Measurements from ENCODE around the gene HPCAL1.
"Not testable (repeated sequence)": the region's sequence is repeated elsewhere in the genome, so short reads cannot be mapped to it uniquely, and the experiment has no call there.

Gene HPCAL1

DNA sequence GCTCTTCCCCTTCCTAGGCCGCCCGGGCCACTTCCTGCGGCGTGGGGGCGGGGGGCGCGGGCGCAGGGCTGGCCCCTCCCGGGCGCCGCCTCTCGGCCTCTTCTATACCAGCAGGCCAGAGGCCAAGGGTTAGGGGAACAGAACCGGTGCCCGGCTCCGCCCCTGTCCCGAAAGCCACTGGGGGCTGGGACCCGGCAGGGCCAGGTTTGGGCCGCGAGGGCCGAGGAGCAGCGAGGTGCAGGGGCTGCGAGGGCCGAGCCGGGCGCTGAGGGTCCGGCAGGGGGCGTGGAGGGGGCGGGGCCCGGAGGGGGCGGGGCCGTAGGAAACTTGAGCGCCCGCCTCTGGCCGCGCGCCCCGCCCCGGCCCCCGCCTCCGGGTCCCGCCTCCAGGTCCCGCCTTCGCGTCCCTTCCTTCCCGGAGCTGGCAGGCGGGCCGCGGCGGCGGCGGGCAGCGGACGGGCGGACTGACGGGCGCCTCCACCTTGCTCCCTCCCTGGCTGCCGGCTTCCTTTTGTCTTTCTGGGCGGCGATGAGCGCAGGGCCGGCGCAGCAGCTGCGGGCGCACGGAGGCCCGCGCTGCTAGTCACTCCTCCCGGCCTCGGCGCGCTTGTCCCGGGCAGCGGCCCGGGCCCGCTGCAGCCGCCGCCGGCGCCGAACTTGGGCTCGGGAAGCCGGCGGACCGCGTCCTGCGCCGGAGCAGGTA, at the start of gene HPCAL1:
TSS of gene HPCAL1 (plus strand) at position 426 of the 702 bp plus-strand sequence. CDS start 116,854 bp downstream, outside the sequence.
- peak; percentile 73 for DNase-seq

DNA sequence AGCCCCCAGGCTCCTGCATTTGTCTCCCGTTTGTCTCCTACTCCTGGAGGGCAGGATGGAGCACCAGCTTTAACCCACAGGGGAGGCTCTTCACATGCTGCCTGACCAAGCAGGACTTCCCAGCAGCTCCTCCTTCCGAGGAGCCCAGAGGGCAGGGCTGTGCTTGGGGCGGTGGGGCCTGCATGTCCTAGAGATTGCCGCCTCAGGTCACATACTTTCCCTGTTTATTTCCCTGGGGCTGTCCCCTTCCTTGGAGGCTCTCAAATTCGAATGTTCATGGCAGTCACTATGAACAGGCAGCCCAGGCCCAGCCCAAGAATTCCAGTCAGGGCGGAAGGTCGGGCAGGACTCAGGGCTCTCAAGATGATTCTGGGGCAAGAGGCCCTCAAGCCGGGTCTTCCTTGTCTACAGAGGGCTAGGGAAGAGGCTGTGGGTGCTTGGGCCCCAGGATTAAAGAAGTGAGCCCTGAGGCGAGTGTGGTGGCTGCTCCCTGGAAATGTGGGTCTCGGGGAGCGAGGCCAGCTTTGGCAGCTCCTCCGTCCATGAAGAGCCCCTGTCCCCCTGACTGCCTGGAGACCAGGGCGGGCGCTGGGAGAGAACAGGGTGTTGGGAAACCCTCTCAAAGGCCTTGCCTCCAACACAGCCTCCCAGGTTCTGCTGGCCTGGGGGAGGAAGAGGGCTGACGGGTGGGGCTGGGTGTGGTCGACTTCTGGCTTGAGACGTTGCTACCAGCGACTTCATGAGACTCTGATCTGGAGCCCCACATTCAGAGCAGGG, 48.9 kb upstream of the HPCAL1 start:
- no peak for DNase-seq

DNA sequence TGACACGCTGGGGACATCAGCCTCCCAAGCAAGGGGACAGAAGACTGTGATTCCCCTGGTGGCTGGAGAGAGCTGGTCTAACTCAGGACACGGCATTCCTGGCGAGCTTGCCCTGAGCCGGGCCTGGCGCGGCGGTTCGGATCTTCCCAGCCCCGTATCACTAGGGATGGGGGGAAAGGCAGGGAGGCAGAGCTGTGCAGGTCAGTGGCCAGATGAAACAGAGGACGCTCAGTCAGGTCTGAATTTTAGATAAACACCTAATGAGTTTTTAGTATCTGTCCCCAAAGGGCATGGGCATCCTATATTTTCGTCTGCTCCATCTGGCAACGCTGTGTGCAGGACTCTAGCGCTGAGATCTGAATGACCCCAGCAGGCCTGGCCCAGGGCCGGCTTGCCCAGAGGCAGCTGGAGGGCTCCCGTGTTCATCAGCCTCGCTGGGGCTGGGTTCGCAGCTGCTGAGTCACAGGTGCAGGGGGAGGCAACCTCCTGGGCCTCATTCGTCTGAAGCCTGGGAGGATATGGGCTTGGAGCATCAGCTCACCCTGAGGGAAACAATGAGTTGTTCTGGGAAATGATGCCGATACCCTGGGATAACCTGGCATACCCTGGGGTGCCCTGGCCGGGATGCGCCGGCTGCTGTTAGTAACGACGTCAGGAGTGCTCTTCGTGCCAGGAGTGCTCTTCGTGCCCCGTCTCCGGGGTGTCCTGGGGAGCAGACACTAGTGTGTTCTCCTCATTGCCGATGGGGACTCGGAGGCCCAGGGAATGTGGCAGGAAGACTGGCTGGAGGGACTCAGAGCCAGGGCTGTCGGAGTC, 48.1 kb upstream of the HPCAL1 start:
- no peak for DNase-seq

DNA sequence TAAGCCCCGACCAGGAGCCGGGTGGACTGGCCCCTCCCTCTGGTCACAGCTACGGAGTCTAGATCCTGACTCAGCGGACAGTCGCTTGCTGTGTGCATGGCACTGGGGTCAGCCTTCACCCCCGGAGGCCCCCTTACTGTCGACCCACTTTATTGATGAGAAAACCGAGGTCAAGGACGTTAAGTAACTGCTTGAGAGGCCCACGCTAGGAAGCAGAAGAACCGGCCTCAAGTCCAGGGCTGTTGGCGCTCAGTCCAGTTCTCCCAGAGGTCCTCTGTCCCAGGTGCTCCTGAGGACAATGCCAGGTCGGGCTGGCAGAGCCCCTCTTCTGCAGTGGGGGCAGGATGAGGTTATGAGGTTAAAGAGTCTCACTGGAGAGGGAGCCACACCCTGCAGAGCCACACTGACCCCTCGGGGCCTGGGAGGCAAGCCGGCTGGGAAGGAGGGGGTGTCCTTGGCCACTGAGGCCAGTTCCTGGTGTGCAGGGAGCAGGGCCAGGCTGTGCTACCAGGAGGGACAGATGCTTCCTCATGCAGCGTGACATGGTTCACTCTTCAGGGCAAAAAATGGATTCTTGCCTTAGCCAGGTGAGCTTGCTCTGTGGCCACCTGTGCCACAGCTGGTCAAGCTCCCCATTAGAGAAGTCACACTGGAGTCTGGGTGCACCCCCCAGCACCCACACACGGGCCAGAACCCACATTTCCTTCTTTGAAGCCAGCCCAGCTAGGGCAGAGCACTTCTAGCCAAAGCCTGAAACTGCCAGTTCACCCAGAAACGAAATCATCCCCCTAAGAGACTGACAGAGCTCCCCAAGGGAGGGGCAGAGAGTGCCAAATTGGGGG, 47.3 kb upstream of the HPCAL1 start:
- DNase-seq, result no peak

DNA sequence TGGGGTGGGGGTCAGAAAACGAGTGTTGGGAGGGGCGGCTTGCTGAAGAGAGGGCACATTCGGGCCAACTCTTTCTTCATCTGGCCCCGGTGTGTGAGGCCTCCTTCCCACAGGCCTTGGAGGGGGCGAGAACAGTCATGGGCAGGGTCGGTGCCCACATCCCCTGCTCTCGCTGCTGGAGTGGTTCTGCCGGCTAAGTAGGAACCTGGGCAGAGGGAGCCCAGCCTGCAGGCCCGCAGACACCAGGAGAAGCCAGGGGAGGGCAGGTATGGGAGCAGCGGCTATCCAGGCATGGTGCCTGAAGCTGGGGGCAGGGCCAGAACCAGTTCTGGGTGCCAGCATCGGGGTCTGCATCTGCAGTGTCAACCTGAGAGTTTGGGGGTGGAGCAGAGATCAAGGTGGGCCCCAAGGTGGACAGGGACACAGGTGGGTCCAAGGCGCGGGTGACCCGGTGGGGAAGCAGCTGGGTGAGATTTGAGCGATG, 46.6 kb upstream of the HPCAL1 start:
- DNase-seq, result no peak

DNA sequence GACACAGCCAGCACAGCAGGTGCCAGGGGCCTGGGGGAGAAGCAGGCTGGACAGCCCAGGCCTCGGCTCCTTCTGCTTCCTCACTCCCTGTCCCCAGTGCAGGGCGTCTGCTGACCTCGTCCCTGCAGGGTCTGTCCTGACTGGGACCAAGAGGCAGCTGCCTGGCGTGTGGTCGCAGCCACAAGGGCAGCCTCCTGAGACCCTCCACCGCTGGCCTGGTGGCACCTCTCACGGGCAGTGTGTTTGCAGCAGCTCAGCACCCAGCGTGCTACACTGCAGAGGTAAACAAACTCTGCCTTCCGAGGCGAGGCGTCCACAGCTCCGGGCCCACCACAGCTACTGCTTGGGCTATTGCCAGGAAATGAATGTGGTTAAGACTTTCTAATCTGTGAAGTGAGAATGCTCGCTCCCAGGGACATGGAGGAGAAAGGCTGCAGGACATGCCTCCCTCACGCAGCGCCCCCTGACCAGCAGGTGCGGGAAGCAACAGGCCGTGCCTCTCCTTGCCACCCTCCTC, 46.1 kb upstream of the HPCAL1 start:
- no peak for DNase-seq

DNA sequence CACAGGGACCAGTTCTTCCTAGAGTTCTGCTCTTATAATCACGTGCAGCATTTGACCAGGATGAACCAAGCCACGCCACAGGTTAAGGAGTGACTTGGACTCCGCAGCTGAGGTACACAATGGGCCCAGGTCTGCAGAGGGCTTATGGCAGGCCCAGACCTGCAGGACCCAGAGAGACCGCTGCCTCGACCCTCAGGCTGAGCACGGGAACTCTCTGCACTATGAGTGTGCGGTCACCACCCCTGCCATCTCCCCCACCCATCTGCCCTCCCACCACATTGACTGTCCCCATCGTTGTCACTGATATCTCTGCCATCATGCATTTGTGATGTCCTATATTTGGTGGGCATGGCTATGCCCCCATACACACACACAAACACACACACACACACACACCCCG, 45.7 kb upstream of the HPCAL1 start:
- DNase-seq, result no peak

DNA sequence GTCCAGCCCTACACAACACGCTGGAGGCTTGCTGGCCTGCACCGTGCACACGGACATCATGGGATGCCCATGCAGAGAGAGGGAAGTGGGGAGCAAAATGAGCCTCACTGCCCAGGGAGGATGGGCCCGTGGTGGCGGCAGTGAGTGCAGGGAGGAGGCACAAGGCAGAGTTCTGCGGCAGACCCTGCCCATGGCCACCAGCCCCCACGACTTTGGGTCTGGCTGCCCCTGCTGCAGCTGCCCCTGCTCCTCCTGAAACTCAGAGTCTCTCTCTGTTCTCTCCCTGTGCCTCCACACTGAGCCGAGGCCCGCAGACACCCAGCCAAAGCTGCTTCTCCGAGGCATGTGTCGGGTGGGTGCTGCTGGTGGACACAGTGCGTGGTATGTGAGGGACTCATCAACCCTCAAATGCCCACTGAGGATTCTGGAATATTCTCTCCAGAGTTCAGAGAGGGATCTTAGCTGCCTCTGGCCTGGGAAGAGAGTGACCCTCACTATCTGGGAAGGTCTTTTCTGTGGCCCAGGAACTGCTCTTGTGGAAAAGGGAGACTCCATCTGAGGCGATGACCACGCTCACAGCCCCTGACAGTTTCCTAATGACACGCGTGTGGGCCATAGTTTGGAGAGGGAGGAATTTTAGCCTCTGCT, 45.1 kb upstream of the HPCAL1 start:
- DNase-seq, result no peak

DNA sequence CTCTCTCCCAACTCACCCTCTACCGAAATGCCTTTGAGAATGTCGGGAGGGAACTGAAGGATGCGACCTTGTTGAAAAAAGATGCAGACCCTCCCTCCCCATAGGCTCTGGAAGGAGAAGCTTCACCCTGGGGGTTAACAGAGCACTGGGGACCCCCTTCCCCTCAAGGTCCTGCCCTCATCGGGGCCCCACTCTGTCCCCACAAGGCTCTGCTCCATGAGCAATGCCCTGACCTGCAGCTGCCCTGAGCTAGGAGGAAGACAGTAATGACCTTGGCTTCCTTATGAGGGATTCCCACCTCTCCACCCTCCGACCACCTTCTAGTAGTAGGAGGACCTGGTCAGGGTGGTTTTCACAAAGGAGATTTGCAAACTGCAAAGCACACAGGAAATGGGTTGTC, 44.4 kb upstream of the HPCAL1 start:
- DNase-seq, result no peak

DNA sequence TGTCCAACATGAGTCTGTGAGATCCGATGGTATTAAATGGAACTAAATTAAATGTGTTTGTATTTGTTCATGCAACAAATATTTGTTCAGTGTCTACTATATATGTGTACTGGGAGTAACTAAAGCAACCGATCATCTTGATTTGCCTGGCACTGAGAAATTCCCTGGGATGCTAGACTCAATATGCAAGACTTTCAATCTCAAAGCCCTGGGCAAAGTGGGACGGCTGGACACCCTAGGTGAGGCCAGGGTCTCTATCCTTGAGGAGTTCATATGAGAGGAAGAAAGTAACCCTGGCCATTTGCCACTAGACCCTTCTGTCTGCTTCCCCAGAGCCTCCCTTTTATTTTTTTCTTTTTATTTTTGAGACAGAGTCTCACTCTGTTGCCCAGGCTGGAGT, 44.0 kb upstream of the HPCAL1 start:
- DNase-seq, result no peak

DNA sequence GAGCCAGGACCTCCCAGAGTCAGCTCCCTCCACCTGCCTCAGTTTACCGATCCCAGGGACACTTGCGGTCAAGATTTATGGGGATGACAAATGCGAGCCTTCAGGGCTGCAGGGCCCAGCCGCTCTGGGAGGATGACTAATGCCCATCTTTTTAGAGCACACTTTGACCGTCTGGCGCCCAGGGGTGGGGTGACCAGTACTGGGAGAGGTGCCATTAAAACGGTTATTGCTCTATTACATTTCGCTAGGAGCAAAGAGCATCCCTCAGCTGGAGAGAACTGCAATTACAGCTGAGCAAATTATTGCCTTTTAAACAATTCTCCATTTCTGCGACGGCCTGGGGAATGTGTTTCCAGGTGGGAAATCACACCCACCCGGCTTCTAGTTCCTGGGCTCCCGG, 42.6 kb upstream of the HPCAL1 start:
- DNase-seq, result no peak

DNA sequence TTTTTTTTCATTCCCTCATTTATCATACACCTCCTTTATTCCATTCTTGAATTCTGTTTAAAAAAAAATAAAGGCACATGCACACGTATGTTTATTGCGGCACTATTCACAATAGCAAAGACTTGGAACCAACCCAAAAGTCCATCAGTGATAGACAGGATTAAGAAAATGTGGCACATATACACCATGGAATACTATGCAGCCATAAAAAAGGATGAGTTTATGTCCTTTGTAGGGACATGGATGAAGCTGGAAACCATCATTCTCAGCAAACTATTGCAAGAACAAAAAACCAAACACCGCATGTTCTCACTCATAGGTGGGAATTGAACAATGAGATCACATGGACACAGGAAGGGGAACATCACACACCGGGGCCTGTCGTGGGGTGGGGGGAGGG, 39.2 kb upstream of the HPCAL1 start:
- not testable (repeated sequence) for DNase-seq

DNA sequence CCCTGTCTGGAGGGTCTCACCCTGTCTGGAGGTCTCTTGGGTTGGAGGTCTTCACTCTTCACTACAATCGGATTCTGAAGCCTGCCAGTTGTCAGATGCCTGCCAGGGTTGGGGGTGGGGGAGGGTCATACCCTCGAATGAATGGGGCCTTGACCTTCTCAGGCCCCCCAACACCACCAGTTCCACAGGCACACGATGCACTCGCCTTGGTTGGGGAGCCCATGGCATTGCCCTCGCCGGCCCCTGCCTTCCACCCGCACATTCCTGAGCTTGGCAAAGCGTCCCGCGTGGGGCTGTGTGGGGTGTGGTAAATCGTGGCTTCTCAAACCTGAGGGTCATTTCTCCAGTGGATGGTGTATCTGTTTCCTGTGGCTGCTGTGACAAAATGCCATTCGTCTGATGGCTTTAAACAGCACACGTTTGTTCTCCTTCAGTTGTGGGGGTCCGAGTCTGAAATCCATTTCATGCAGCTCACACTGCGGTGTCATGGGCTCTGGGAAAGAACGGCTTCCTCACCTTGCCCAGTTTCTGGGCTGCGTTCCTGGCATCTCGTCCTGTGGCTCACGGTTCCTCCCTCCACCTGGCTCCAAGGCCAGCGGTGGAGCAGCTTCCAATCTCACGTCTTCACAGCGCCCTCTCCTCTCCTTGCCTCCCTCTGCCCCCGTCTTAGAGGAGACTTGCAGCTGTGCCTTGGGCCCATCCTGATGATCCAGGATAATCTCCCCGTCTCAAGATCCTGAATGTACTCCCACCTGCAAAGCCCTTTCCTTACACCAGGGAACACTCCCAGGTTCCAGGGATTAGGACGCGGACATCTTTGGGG, 38.0 kb upstream of the HPCAL1 start:
- DNase-seq, result no peak

DNA sequence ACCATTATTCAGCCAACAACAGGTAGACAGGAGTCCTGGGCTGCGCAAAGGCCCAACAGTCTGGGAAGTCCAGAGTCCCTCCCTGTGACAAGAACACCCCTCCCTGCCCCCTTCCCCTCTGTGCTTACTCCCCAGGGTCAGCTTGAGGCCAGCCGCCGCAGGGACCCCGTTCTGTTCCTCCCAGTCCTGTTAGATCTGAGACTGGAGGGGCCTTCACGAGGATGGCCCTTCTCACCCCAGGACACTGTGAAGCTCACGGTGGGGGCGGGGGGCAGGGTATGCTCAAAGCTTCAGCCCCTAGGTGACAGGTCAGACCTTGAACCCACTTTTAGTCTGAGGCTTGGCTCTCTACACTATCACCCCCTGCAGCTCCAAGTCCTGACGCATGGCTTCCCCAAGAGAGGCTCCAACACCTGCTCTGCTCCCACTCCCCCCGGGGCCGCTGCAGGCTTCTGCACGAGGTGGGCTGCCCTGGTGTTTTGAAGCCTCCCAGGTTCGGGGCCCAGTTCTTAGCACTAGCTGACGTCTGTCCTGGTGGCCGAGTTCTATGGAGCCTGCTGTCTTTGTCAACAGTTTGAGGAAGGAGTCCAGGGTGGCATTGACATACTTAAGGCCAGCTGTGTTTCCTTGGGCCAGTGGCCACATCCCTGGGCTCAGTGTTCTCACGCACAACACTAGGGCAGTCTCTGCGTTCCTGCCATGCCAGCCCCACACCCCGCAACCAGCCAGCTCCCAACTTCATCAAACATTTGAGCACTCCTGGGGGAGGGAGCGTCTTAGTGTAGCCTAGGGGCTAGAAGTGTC, 37.2 kb upstream of the HPCAL1 start:
- no peak for DNase-seq

DNA sequence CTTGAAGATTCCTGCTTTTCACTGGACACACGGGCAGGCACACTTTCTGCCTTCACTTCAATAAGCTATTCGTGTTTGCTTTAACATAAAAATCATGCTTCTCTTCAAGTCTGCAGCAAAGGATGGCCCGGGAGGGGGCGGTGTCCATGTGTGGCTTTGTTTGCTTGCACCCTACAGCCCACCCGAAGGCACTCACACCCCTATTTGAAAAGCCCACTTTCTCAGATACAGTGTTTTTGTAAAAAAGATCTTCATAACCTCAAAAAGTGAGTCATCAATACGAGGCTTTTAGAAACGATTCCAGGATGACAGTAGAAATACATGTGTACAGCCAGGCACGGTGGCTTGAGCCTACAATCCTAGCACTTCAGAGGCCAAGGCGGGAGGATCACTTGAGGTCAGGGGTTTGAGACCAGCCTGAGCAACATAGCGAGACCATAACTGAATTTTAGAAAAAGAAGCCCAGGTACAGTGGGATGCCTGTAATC, 36.5 kb upstream of the HPCAL1 start:
- no peak for DNase-seq

DNA sequence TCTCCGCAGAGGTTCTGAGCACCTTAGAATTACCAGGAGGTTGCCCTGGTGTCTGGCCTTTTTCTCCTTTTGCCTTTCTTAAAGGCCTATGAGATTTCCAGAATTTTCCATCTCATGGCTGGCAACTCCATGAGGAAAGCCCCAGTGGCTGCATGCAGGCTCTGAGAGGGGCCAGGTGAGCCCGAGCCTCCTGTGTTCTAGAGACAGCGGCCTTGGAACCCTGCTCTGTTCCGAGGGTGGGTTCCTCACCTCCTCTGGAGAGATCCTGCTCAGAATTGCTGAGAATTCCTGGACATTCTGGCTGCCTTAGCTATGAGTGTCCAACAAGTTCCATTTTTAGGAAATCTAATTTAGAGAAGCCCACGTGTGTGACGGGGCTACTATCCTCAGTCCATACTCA, 35.7 kb upstream of the HPCAL1 start:
- DNase-seq, result no peak

DNA sequence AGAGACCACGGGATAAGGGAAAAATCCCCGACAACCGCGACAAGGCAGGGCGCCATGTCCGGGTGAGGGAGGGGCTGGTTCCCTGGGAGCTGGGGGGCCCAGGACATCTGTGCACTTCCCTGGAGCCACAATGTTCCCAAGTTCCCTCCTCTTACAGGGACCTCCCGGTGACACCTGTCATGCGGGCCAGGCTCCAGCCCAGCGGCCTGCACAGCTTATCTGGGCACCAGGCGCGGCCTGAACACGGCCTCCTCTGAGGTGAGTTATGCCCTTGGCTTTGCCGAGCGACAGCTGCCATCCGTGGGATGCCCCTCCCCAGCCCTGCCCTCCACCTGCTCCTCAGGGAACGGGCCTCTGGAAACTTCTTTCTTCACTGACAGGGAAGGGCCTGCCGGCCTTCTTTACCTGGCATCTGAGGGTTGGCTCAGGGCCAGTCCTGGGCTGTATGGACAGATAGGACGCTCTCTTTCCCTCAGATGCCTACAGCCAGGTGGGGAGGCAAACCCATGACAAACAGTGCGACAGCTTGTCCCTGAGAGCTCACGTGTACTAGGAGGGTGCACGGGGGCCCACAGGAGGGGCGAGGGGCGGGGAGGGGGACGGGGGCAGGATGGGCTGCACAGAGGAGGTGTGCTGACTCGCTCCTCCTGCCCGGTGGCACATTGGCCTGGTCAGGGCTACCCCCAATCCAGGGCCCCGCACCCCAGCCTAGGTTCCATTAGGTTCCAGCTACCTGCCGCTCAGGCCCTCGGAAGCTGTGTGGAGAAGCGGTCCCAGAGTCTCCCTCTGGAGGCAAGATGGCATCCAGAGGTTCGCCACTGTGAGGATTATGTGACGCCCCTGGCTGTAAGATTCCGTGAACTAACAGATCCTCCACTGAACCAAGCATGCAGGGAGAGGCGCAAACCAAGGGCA, 34.9 kb upstream of the HPCAL1 start:
- DNase-seq, result no peak

DNA sequence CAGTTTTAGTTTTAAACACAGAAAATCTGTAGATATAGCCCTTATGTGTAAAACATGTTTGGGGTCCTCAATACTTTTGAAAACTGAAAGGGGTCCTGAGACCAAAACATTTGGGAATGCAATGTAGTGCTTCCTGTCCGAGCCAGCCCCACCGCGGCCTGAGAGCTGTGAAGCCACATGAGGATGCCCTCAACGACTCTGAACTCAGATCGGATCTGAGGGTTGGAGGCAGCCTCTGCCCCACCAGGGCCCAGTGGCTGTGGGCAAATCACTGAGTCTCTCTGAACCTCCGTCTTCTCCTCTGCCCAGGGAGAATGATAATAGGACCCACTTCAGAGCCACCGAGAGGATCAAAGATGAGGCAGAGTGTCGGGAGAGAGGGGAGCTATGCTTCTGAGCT, 33.4 kb upstream of the HPCAL1 start:
- DNase-seq, result no peak

Measured in DMS 273 treated with DMSO at 0.1 percent for 48 hours (cell line).